ENCODE data around the gene TAGAP.
"Not testable (repeated sequence)": the region's sequence is repeated elsewhere in the genome, so short reads cannot be mapped to it uniquely, and the experiment has no call there.

DNA sequence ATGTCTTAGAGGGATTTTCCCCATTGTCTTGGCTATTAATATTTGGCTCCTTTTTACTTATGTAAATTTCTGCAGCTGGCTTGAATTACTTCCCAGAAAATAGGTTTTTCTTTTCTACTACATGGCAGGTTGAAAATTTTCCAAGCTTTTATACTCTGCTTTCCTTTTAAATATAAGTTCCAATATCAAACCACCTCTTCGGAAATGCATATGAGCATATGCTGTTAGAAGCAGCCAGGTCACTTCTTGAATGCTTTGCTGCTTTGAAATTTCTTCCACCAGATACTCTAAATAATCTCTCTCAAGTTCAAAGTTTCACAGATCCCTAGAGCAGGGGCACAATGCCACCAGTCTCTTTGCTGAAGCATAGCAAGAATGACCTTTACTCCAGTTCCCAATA is 19.6 kb downstream of the TAGAP start:
- not testable (repeated sequence) for TF ChIP-seq FOXA1 (IDR thresholded peaks at IDR 0.05); SUZ12 (IDR thresholded peaks at IDR 0.05); FOXM1 (IDR thresholded peaks at IDR 0.05; ENCODE audit: borderline replicate concordance); TARDBP (IDR thresholded peaks at IDR 0.05); HDGF (IDR thresholded peaks at IDR 0.05; ENCODE audit: borderline replicate concordance); L3MBTL2 (conservative IDR thresholded peaks at IDR 0.05); ZNF384 (IDR thresholded peaks at IDR 0.05); ARNT (IDR thresholded peaks at IDR 0.05); FOXK2 (IDR thresholded peaks at IDR 0.05)

Measured in HEK293T (cell line).